ENCODE data around the gene CLEC16A. TPM values are rescaled to one million over a fixed set of nuclear protein-coding genes. Genes with fewer than 3 reads are reported as not detected.

Gene CLEC16A
- total and polyA plus RNA-seq, 9 of the 15 experiments (the other 6 are each of a cell fraction or from before 2014, with no cell fraction given), result 1.00 to 22.3 (median 10.0) TPM

DNA sequence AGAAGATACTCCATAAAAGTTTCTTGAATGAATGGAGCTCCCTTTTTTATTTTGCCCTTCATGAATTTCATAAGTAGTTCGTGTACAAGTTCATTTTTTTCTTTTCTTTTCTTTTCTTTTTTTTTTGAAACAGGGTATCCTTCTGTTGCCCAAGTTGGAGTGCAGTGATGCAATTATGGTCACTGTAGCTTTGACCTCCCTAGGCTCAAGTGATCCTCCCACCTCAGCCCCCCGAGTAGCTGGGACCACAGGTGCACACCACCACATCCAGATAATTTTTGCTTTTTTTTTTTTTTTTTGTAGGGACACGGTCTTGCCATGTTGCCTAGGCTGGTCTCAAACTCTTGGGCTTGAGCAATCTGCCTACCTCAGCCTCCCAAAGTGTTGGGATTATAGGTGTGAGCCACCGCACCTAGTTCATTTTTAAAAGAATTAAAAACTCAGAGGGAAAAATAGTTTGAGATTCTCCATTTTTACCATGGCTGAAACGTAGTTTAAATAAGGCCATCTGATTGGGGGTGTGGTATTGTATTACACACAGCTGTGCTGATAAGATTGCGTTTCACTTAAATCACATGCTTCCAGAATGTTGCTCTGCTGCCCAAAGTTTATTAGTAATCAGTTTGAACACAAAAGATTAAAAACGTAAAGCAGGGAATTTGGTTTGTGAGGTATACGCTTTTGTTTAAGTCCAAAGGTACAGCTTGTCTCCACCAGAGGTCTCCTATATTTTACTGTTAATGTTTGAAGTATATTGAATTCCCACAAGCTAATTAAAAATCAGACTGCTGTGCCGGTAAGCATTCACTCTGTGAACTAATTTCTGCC, 157.5 kb downstream of the CLEC16A start (continued):
- TF ChIP-seq GABPA (tag; conservative IDR thresholded peaks at IDR 0.05; ENCODE audit: low read depth), result 0 out of 2 replicates have a peak, but pooled peaks have one; percentile 19
- peak; percentile 27 to 95; a peak in 2 of 4 replicates for TF ChIP-seq TEAD1 (CRISPR knock-in tag; IDR thresholded peaks at IDR 0.05)
- peak; percentile 53 for TF ChIP-seq CREM (IDR thresholded peaks at IDR 0.05; ENCODE audit: low read depth)
- TF ChIP-seq CHD2 (IDR thresholded peaks at IDR 0.05; ENCODE audit: low read depth, low read length), result no peak
- TF ChIP-seq ELF1 (tag; IDR thresholded peaks at IDR 0.05), result peak; percentile 42; the same call in 1 of the 2 replicates
- TF ChIP-seq JUN (IDR thresholded peaks at IDR 0.05; ENCODE audit: borderline replicate concordance, low read depth, low read length), result peak; percentile 68; the same call in 1 of the 2 replicates
- TF ChIP-seq JUN (CRISPR knock-in tag; IDR thresholded peaks at IDR 0.05; ENCODE audit: borderline replicate concordance), result no peak
- peak; percentile 79 for TF ChIP-seq MYC (IDR thresholded peaks at IDR 0.05; ENCODE audit: low read depth, low read length)
- TF ChIP-seq MYC (CRISPR knock-in tag; IDR thresholded peaks at IDR 0.05; ENCODE audit: borderline replicate concordance, low read depth), result no peak
- TF ChIP-seq TARDBP (IDR thresholded peaks at IDR 0.05), result no peak; the same call in 1 of the 2 replicates
- 0 out of 2 replicates have a peak, but pooled peaks have one; percentile 72 for TF ChIP-seq ZNF311 (CRISPR knock-in tag; IDR thresholded peaks at IDR 0.05)
- TF ChIP-seq, protein P1, sequence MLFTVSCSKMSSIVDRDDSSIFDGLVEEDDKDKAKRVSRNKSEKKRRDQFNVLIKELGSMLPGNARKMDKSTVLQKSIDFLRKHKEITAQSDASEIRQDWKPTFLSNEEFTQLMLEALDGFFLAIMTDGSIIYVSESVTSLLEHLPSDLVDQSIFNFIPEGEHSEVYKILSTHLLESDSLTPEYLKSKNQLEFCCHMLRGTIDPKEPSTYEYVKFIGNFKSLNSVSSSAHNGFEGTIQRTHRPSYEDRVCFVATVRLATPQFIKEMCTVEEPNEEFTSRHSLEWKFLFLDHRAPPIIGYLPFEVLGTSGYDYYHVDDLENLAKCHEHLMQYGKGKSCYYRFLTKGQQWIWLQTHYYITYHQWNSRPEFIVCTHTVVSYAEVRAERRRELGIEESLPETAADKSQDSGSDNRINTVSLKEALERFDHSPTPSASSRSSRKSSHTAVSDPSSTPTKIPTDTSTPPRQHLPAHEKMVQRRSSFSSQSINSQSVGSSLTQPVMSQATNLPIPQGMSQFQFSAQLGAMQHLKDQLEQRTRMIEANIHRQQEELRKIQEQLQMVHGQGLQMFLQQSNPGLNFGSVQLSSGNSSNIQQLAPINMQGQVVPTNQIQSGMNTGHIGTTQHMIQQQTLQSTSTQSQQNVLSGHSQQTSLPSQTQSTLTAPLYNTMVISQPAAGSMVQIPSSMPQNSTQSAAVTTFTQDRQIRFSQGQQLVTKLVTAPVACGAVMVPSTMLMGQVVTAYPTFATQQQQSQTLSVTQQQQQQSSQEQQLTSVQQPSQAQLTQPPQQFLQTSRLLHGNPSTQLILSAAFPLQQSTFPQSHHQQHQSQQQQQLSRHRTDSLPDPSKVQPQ (CRISPR knock-in tag; IDR thresholded peaks at IDR 0.05; ENCODE audit: borderline replicate concordance), result peak; percentile 62; the same call in 1 of the 2 replicates
- TF ChIP-seq, protein P2, sequence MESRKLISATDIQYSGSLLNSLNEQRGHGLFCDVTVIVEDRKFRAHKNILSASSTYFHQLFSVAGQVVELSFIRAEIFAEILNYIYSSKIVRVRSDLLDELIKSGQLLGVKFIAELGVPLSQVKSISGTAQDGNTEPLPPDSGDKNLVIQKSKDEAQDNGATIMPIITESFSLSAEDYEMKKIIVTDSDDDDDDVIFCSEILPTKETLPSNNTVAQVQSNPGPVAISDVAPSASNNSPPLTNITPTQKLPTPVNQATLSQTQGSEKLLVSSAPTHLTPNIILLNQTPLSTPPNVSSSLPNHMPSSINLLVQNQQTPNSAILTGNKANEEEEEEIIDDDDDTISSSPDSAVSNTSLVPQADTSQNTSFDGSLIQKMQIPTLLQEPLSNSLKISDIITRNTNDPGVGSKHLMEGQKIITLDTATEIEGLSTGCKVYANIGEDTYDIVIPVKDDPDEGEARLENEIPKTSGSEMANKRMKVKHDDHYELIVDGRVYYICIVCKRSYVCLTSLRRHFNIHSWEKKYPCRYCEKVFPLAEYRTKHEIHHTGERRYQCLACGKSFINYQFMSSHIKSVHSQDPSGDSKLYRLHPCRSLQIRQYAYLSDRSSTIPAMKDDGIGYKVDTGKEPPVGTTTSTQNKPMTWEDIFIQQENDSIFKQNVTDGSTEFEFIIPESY (CRISPR knock-in tag; IDR thresholded peaks at IDR 0.05), result peak; percentile 10; the same call in 1 of the 2 replicates
- TF ChIP-seq FOXA3 (CRISPR knock-in tag; conservative IDR thresholded peaks at IDR 0.05 in 1 of 2, IDR thresholded peaks at IDR 0.05 in 1 of 2), result peak; percentile 65 to 92; a peak in 3 of 4 replicates
- TF ChIP-seq POLR2AphosphoS5 (IDR thresholded peaks at IDR 0.05; ENCODE audit: control insufficient read depth, insufficient read depth, low read depth, low read length), result peak; percentile 84
- peak; percentile 37; the same call in 1 of the 2 replicates for TF ChIP-seq KLF6 (CRISPR knock-in tag; IDR thresholded peaks at IDR 0.05; ENCODE audit: borderline replicate concordance)
- 0 out of 2 replicates have a peak, but pooled peaks have one; percentile 54 for TF ChIP-seq MTF1 (CRISPR knock-in tag; IDR thresholded peaks at IDR 0.05; ENCODE audit: borderline replicate concordance)
- peak; percentile 34; the same call in 1 of the 2 replicates for TF ChIP-seq NFE2 (IDR thresholded peaks at IDR 0.05; ENCODE audit: low read depth)
- no peak for TF ChIP-seq NR2C2 (CRISPR knock-in tag; IDR thresholded peaks at IDR 0.05)
- peak; percentile 77 for TF ChIP-seq NR2C2 (tag; IDR thresholded peaks at IDR 0.05)
- TF ChIP-seq HDAC8 (tag; IDR thresholded peaks at IDR 0.05), result no peak
- TF ChIP-seq NFIC (IDR thresholded peaks at IDR 0.05), result peak; percentile 87
- peak in 1 of 2 experiments; percentile 73 for TF ChIP-seq NCOA2 (IDR thresholded peaks at IDR 0.05; ENCODE audit: partially characterized antibody in 2 of 2)
- TF ChIP-seq CBFA2T2 (conservative IDR thresholded peaks at IDR 0.05), result peak; percentile 96

All from K562 (cell line).